Keratinocyte (primary cell): Measurements from ENCODE around the gene ACOT9. TPM values are rescaled to one million over a fixed set of nuclear protein-coding genes. Genes with fewer than 3 reads are reported as not detected.

Experiments used
- DNase-seq: peaks from one replicate; pipeline ENCODE4 v3.0.0-alpha.2; 2011; ENCODE audit warnings: low read depth, missing footprints, low spot score
- FAIRE-seq: peaks from 2 replicates; lab custom pipeline; 2011; peaks lifted over from hg19 to GRCh38; lab: Jason Lieb, UNC
- H2AFZ ChIP-seq: 2 replicates; pipeline ENCODE4 v1.6.0; 2012; ENCODE audit warnings: low read length, control low read depth, inconsistent platforms; ENCODE audit not compliant: control insufficient read depth
- H3K27ac ChIP-seq: 2 replicates; pipeline ENCODE4 v1.5.1; 2011; ENCODE audit warnings: low read length; ENCODE audit not compliant: control insufficient read depth, insufficient read depth
- H3K27me3 ChIP-seq: 3 replicates; pipeline ENCODE4 v1.6.0; 2011; ENCODE audit warnings: low read length; ENCODE audit not compliant: control insufficient read depth, insufficient read depth; ENCODE audit errors: extremely low read depth
- H3K36me3 ChIP-seq, 2 experiments: 2 replicates in 1 of 2; 3 replicates in 1 of 2; pipeline ENCODE4 v1.5.1; 2011; ENCODE audit warnings: low read length in 2 of 2, mild to moderate bottlenecking in 1 of 2; ENCODE audit not compliant: control insufficient read depth in 2 of 2, insufficient read depth in 2 of 2; ENCODE audit errors: extremely low read depth in 1 of 2
- H3K4me1 ChIP-seq: 3 replicates; pipeline ENCODE4 v1.5.1; 2011; ENCODE audit warnings: low read length; ENCODE audit not compliant: control insufficient read depth, insufficient read depth; ENCODE audit errors: extremely low read depth
- H3K4me2 ChIP-seq: 3 replicates; pipeline ENCODE4 v1.6.0; 2011; ENCODE audit warnings: low read depth, low read length; ENCODE audit not compliant: control insufficient read depth, insufficient read depth; ENCODE audit errors: extremely low read depth
- H3K4me3 ChIP-seq, 3 experiments: fragments of 200-600 bp in 1 of 3; sonication (generic) in 1 of 3; 2 replicates in 2 of 3; 3 replicates in 1 of 3; pipeline ENCODE4 v1.5.1; 2011 to 2016; ENCODE audit warnings: low read length in 3 of 3, mild to moderate bottlenecking in 3 of 3, control low read depth in 2 of 3, inconsistent platforms in 1 of 3, low read depth in 1 of 3, mixed read lengths in 1 of 3, mixed run types in 1 of 3, moderate library complexity in 1 of 3; ENCODE audit not compliant: control insufficient read depth in 2 of 3, insufficient read depth in 2 of 3; ENCODE audit errors: extremely low read depth in 1 of 3
- H3K79me2 ChIP-seq: 2 replicates; pipeline ENCODE4 v1.6.0; 2012; ENCODE audit warnings: low read length; ENCODE audit not compliant: control insufficient read depth, insufficient read depth
- H3K9ac ChIP-seq: 3 replicates; pipeline ENCODE4 v1.6.0; 2011; ENCODE audit warnings: low read length; ENCODE audit not compliant: control insufficient read depth, insufficient read depth; ENCODE audit errors: extremely low read depth
- H3K9me1 ChIP-seq: 3 replicates; pipeline ENCODE4 v1.6.0; 2011; ENCODE audit warnings: low read length; ENCODE audit not compliant: control insufficient read depth, insufficient read depth; ENCODE audit errors: extremely low read depth
- H3K9me3 ChIP-seq: 2 replicates; pipeline ENCODE4 v1.5.1; 2012; ENCODE audit warnings: low read depth, low read length; ENCODE audit not compliant: control insufficient read depth
- H4K20me1 ChIP-seq: 3 replicates; pipeline ENCODE4 v1.6.0; 2011; ENCODE audit warnings: low read length; ENCODE audit not compliant: control insufficient read depth, insufficient read depth; ENCODE audit errors: extremely low read depth
- CTCF ChIP-seq, 3 experiments: IDR thresholded peaks in 1 of 3; conservative IDR thresholded peaks in 1 of 3; optimal IDR thresholded peaks in 1 of 3; 2 replicates in 2 of 3; 3 replicates in 1 of 3; pipeline versions ENCODE3 to v1.5.1; 2011; ENCODE audit warnings: low read length in 3 of 3, mild to moderate bottlenecking in 3 of 3, moderate library complexity in 2 of 3, control low read depth in 1 of 3, inconsistent platforms in 1 of 3; ENCODE audit not compliant: insufficient read depth in 2 of 3; ENCODE audit errors: extremely low read depth in 1 of 3
- EZH2 ChIP-seq: IDR thresholded peaks from one replicate; pipeline ENCODE4 v1.6.1; 2012; ENCODE audit warnings: inconsistent platforms, mild to moderate bottlenecking, low read length, moderate library complexity
- dilution Hi-C: fragments of 300-500 bp; cut with MboI; formaldehyde crosslinking; loops from one replicate; pipeline ENCODE4 v1.7.0; 2020; ENCODE audit warnings: low sequenced_read_pairs; ENCODE audit not compliant: extremely low pct_ligation_motif_present
- polyA plus RNA-seq, 5 experiments: library from polyadenylated mRNA; depleted of rRNA in 3 of 5; stranded (reverse) in 3 of 5; stranded (forward) in 1 of 5; unstranded in 1 of 5; fragments of >200 nt; gene quantifications; 1 replicate in 1 of 5; 2 replicates in 3 of 5; 3 replicates in 1 of 5; pipeline versions ENCODE4 v1.2.1 to v1.2.3, GENCODE V29; 2011 to 2012; ENCODE audit warnings: missing spikeins in 2 of 5, low read depth in 1 of 5, low replicate concordance in 1 of 5

The ACOT9 gene
- polyA plus RNA-seq, 1 donor (not counting 4 experiments of a cell fraction or from before 2014, with no cell fraction given) = 91.9 TPM

- Histone ChIP-seq H3K36me3 (peaks cover 0 to 2% of the 10 kb centered on the region in 2 experiments), H2AFZ (no peak overlapping the region), H4K20me1 (no peaks in the 10 kb centered on the region), H3K9me1 (no peaks in the 10 kb centered on the region), H3K4me3 (no peak overlapping the region), H3K27ac (no peak overlapping the region), H3K9me3 (no peaks in the 10 kb centered on the region), H3K4me1 (peaks cover 3% of the 10 kb centered on the region), H3K27me3 (no peaks in the 10 kb centered on the region), H3K9ac (no peak overlapping the region), H3K79me2 (peaks cover 11% of the 10 kb centered on the region), H3K4me2 (no peak overlapping the region)
- no peak for FAIRE-seq
- no peak for TF ChIP-seq EZH2
- TF ChIP-seq CTCF (optimal IDR thresholded peaks at IDR 0.05 in 1 of 3, IDR thresholded peaks at IDR 0.05 in 1 of 3, conservative IDR thresholded peaks at IDR 0.05 in 1 of 3; ENCODE audit: extremely low read depth in 1 of 3, insufficient read depth in 2 of 3, low read length in 3 of 3) = no peak
- DNase-seq = no peak
- dilution Hi-C loops = no loop called here
Measured at GRCh38 chrX:23670528-23670927, 72.5 kb downstream of the ACOT9 start.

GRCh38 chrX:23668335-23668734, 74.7 kb downstream of the ACOT9 start:
- FAIRE-seq (no peak), DNase-seq (no peak)
- no peaks in the 10 kb centered on the region for H3K9me1 ChIP-seq
- peak overlapping the region; percentile 85 for H3K9ac ChIP-seq
- peak overlapping the region; percentile 55 to 74 (median 57) for H3K4me3 ChIP-seq
- H3K4me2 ChIP-seq = peak overlapping the region; percentile 87
- no peaks in the 10 kb centered on the region for H3K27me3 ChIP-seq
- peak overlapping the region; percentile 64 for H3K27ac ChIP-seq
- peaks cover 3% of the 10 kb centered on the region for H3K4me1 ChIP-seq
- peaks cover 11% of the 10 kb centered on the region for H3K79me2 ChIP-seq
- no peak overlapping the region for H2AFZ ChIP-seq
- no peaks in the 10 kb centered on the region for H4K20me1 ChIP-seq
- dilution Hi-C loops = no loop called here
- no peaks in the 10 kb centered on the region for H3K9me3 ChIP-seq
- peaks cover 0 to 2% of the 10 kb centered on the region in 2 experiments for H3K36me3 ChIP-seq
- no peak for TF ChIP-seq CTCF (optimal IDR thresholded peaks at IDR 0.05 in 1 of 3, IDR thresholded peaks at IDR 0.05 in 1 of 3, conservative IDR thresholded peaks at IDR 0.05 in 1 of 3; ENCODE audit: extremely low read depth in 1 of 3, insufficient read depth in 2 of 3, low read length in 3 of 3)
